ENCODE measurements around the gene ECT2. TPM values are rescaled to one million over a fixed set of nuclear protein-coding genes. Genes with fewer than 3 reads are reported as not detected.

ECT2 gene
- total and polyA plus RNA-seq, 9 donors = 1.5 to 11.7 (median 2.2) TPM

DNA sequence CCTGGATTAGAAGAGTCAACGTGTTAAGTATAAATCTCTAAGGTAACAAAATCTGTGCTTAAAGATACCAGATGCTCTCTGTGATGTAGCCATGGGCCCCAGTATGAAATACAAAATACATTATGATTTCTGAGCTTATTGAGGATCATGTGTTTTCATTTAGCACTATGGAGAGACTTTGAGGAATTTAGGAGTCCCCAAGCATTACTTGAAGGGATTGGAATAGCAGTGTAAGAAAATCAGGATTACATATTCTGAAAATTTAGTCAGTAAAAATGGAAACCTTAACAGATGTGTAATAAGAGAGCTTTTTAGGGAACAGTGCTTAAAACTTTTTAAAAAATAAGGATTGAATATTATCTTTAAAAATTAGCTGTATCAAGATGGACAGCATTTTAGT lies 35.5 kb downstream of the ECT2 start:
- 93 to 99% (median 94%) methylated on average over 1 of the region's 1 CpG for WGBS, 3 donors
- Histone ChIP-seq H3K9me3 (no peaks in the 10 kb centered on the region), H3K4me3 (no peak overlapping the region), H3K27ac (no peak overlapping the region), H3K4me1 (ENCODE audit: insufficient read depth) (no peaks in the 10 kb centered on the region), H3K36me3 (no peaks in the 10 kb centered on the region), H3K27me3 (no peaks in the 10 kb centered on the region)
- intact Hi-C loops (cut with DNase I) = no loop called here
- no peak for DNase-seq
- TF ChIP-seq EP300 (IDR thresholded peaks at IDR 0.05) (no peak), POLR2A (IDR thresholded peaks at IDR 0.05) (no peak)
- TF ChIP-seq, protein P1, sequence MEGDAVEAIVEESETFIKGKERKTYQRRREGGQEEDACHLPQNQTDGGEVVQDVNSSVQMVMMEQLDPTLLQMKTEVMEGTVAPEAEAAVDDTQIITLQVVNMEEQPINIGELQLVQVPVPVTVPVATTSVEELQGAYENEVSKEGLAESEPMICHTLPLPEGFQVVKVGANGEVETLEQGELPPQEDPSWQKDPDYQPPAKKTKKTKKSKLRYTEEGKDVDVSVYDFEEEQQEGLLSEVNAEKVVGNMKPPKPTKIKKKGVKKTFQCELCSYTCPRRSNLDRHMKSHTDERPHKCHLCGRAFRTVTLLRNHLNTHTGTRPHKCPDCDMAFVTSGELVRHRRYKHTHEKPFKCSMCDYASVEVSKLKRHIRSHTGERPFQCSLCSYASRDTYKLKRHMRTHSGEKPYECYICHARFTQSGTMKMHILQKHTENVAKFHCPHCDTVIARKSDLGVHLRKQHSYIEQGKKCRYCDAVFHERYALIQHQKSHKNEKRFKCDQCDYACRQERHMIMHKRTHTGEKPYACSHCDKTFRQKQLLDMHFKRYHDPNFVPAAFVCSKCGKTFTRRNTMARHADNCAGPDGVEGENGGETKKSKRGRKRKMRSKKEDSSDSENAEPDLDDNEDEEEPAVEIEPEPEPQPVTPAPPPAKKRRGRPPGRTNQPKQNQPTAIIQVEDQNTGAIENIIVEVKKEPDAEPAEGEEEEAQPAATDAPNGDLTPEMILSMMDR (IDR thresholded peaks at IDR 0.05) = no peak

DNA sequence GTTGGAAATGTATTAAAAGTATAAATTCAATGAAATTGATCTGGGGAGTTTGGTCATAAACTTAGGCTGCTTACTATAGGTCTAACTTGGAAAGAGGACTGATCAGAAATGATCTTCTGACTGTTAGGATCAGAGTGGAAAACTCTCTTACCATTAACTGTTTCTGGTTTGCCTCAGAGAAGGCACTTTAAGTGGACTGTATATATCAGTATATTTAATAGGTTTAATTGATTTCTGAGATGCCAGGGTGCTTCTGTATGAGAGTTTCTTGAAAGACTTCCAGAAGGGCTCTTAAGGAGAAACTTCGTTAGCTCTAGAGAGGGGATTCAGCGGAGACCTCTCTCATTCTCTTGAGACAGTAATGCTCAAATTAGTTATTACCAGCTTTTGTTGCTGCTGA lies 36.5 kb downstream of the ECT2 start:
- H3K27ac ChIP-seq = no peak overlapping the region
- no peaks in the 10 kb centered on the region for H3K9me3 ChIP-seq
- TF ChIP-seq, protein P1 (IDR thresholded peaks at IDR 0.05) = no peak
- no peak for TF ChIP-seq EP300 (IDR thresholded peaks at IDR 0.05)
- no peak for TF ChIP-seq POLR2A (IDR thresholded peaks at IDR 0.05)
- H3K27me3 ChIP-seq = no peaks in the 10 kb centered on the region
- WGBS, 3 donors = 94 to 97% (median 97%) methylated on average over 2 of the region's 2 CpGs
- no peaks in the 10 kb centered on the region for H3K4me1 ChIP-seq (ENCODE audit: insufficient read depth)
- H3K4me3 ChIP-seq = no peak overlapping the region
- no peak for DNase-seq
- H3K36me3 ChIP-seq = no peaks in the 10 kb centered on the region
- intact Hi-C loops (cut with DNase I) = no loop called here

DNA sequence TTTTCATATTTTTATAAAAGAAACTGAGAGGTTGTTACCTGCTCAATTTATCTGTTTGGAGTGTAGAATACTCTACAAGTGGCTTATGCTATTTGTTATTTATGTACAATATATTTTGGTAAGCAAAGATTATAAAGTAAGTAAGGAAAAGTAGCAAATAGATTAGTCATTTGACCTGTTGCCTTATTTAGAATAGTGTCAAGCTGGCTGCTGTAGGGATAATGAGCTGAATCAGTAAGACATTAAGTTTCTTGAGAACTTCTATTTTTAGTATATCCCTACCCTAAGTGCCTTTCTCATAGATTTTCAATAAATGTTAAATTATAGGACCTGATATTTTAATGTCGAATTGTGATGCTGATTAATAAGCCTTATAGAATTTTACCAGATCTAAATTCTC lies 37.2 kb downstream of the ECT2 start:
- no peak for DNase-seq
- intact Hi-C loops (cut with DNase I) = no loop called here
- TF ChIP-seq EP300 (IDR thresholded peaks at IDR 0.05) (no peak), POLR2A (IDR thresholded peaks at IDR 0.05) (no peak)
- TF ChIP-seq, protein P1 (IDR thresholded peaks at IDR 0.05) = no peak
- Histone ChIP-seq H3K27me3 (no peaks in the 10 kb centered on the region), H3K9me3 (no peaks in the 10 kb centered on the region), H3K27ac (no peak overlapping the region), H3K36me3 (no peaks in the 10 kb centered on the region), H3K4me3 (no peak overlapping the region), H3K4me1 (ENCODE audit: insufficient read depth) (no peaks in the 10 kb centered on the region)
- WGBS, 3 donors = 95 to 100% (median 99%) methylated on average over 1 of the region's 1 CpG

GRCh38 chr3:172799246-172799645 lies 48.7 kb downstream of the ECT2 start:
- Histone ChIP-seq H3K27ac (no peak overlapping the region), H3K27me3 (no peaks in the 10 kb centered on the region), H3K9me3 (no peaks in the 10 kb centered on the region), H3K36me3 (no peaks in the 10 kb centered on the region), H3K4me1 (ENCODE audit: insufficient read depth) (no peaks in the 10 kb centered on the region), H3K4me3 (no peak overlapping the region)
- WGBS, 3 donors = 82 to 88% (median 84%) methylated on average over 1 of the region's 1 CpG
- intact Hi-C loops (cut with DNase I) = no loop called here
- no peak for DNase-seq
- TF ChIP-seq POLR2A (IDR thresholded peaks at IDR 0.05) (no peak), EP300 (IDR thresholded peaks at IDR 0.05) (no peak)
- TF ChIP-seq, protein P1 (IDR thresholded peaks at IDR 0.05) = no peak

GRCh38 chr3:172800156-172800555 lies 49.6 kb downstream of the ECT2 start:
- no peaks in the 10 kb centered on the region for H3K4me1 ChIP-seq (ENCODE audit: insufficient read depth)
- intact Hi-C loops (cut with DNase I) = no loop called here
- TF ChIP-seq EP300 (IDR thresholded peaks at IDR 0.05) (no peak), POLR2A (IDR thresholded peaks at IDR 0.05) (no peak)
- TF ChIP-seq, protein P1 (IDR thresholded peaks at IDR 0.05) = no peak
- no peaks in the 10 kb centered on the region for H3K36me3 ChIP-seq
- H3K27ac ChIP-seq = no peak overlapping the region
- DNase-seq = no peak
- H3K4me3 ChIP-seq = no peak overlapping the region
- H3K9me3 ChIP-seq = no peaks in the 10 kb centered on the region
- WGBS, 3 donors = 96 to 99% (median 98%) methylated on average over 2 of the region's 2 CpGs
- no peaks in the 10 kb centered on the region for H3K27me3 ChIP-seq

Data from ovary (tissue), 9 donors.